Body of pancreas (tissue), 4 donors: Measurements from ENCODE around the gene KLK10. TPM values are rescaled to one million over a fixed set of nuclear protein-coding genes. Genes with fewer than 3 reads are reported as not detected.

ENCODE experiments used
- ATAC-seq: fragments of 150-250 bp; one replicate; pipeline ENCODE4 v1.9.1; 2016
- DNase-seq, 4 donors: peaks; one replicate each; pipeline ENCODE4 v3.0.0-alpha.2; 2019
- H3K27ac ChIP-seq, 4 donors: fragments of 200-600 bp; sonication (generic); 1 replicate in 3 of 4; 2 replicates in 1 of 4; pipeline versions ENCODE4 v1.5.1 to v1.6.1; 2016 to 2019; ENCODE audit warnings: mild to moderate bottlenecking in 1 of 4, mixed read lengths in 1 of 4, moderate library complexity in 1 of 4
- H3K27me3 ChIP-seq, 2 donors: fragments of 200-600 bp; sonication (generic); one replicate each; pipeline ENCODE4 v1.6.0; 2016; ENCODE audit warnings: mild to moderate bottlenecking in 1 of 2
- H3K36me3 ChIP-seq, 2 donors: fragments of 200-600 bp; sonication (generic); replicated peaks in 1 of 2; 2 replicates each; pipeline ENCODE4 v1.5.1; 2016; ENCODE audit warnings: low read depth in 2 of 2; ENCODE audit not compliant: insufficient read depth in 1 of 2
- H3K4me1 ChIP-seq: fragments of 200-600 bp; sonication (generic); one replicate; pipeline ENCODE4 v1.6.0; 2016
- H3K4me3 ChIP-seq, 2 donors: fragments of 200-600 bp; sonication (generic); 1 replicate in 1 of 2; 2 replicates in 1 of 2; pipeline ENCODE4 v1.5.1; 2016 to 2019
- H3K9me3 ChIP-seq, 3 donors: fragments of 200-600 bp; sonication (generic); 1 replicate in 2 of 3; 2 replicates in 1 of 3; pipeline ENCODE4 v1.5.1; 2016
- POLR2A ChIP-seq, 3 donors: fragments of 450-650 bp; IDR thresholded peaks; one replicate each; pipeline ENCODE4 v1.6.1; 2016; ENCODE audit warnings: antibody characterized with exemption in 3 of 3, mild to moderate bottlenecking in 2 of 3
- WGBS, 2 donors: methylation state at CpG; one replicate each; pipeline ENCODE4 v1.1.5; 2017; 5-methylcytosine and 5-hydroxymethylcytosine counted together
- intact Hi-C: fragments of 100-400 bp; cut with DNase I; formaldehyde crosslinking; loops from one replicate; pipeline ENCODE4 v1.15.1; 2023
- total RNA-seq, 2 donors: library from RNA; depleted of rRNA; stranded (reverse); fragments of >200 nt; gene quantifications; one replicate each; pipeline ENCODE4 v1.1.0, GENCODE V29; 2016
- TF ChIP-seq, protein P1 (sequence below), 7 experiments: fragments of 450-650 bp in 4 of 7; fragments of 200-600 bp in 3 of 7; sonication (generic) in 3 of 7; IDR thresholded peaks; one replicate each; pipeline ENCODE4 v1.5.1; 2016 to 2019; ENCODE audit warnings: antibody characterized with exemption in 7 of 7

The KLK10 gene
- total RNA-seq, 2 donors from 2014 or later = not detected

DNA sequence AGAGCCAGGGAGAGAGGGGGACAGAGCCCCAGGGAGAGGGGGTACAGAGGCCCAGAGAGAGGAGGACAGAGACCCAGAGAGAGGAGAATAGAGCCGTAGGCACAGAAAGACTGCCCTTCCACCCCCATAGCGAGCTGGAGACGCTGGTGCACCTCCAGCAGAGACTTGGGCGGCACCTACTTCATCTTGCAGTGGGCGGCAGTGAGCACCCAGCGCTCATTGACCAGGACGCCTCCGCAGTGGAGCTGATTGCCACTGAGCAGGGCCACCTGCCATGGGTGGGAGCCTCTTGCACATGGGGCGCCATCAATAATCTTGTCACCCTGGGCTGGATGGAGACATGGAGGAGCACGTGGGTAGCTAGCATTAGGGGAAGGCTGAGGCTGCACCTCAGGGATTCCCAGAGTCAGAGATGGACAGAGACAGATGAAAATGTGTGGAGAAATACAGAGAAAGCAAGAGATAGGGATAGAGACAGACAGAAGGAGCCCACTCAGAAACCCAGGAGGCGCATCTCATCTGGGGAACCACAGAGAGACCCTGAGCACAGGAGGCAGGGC, 37.8 kb downstream of the KLK10 start:
- Histone ChIP-seq H3K9me3 (no peaks in the 10 kb centered on the region), H3K4me3 (no peak overlapping the region), H3K4me1 (no peaks in the 10 kb centered on the region), H3K27me3 (no peaks in the 10 kb centered on the region), H3K27ac (no peak overlapping the region), H3K36me3 (no peaks in the 10 kb centered on the region)
- intact Hi-C loops = no loop called here
- no peak for TF ChIP-seq POLR2A (IDR thresholded peaks at IDR 0.05)
- TF ChIP-seq, protein P1, sequence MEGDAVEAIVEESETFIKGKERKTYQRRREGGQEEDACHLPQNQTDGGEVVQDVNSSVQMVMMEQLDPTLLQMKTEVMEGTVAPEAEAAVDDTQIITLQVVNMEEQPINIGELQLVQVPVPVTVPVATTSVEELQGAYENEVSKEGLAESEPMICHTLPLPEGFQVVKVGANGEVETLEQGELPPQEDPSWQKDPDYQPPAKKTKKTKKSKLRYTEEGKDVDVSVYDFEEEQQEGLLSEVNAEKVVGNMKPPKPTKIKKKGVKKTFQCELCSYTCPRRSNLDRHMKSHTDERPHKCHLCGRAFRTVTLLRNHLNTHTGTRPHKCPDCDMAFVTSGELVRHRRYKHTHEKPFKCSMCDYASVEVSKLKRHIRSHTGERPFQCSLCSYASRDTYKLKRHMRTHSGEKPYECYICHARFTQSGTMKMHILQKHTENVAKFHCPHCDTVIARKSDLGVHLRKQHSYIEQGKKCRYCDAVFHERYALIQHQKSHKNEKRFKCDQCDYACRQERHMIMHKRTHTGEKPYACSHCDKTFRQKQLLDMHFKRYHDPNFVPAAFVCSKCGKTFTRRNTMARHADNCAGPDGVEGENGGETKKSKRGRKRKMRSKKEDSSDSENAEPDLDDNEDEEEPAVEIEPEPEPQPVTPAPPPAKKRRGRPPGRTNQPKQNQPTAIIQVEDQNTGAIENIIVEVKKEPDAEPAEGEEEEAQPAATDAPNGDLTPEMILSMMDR (IDR thresholded peaks at IDR 0.05) = no peak
- DNase-seq = no peak
- no peak for ATAC-seq
- WGBS, 2 donors = 45 to 52% methylated on average over 11 of the region's 11 CpGs

DNA sequence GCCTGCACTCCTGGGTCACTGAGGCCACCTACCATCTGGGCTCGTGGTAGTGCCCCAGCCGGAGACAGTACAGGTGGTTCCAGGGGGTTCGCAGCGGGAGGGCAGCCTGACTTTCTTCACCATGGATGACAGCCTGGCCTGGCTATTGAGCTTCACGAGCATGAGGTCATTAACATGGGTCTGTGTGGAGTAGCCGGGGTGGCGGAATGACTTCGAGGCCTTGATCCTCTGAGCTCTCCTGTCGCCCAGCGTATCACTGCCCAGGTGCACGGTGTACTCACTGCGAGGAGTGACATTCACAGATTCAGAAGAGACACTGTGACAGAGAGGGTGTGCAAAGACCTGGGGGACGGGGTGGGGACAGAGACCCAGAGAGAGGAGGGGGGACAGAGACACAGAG, 39.3 kb downstream of the KLK10 start:
- no peak overlapping the region for H3K4me3 ChIP-seq
- no peaks in the 10 kb centered on the region for H3K36me3 ChIP-seq
- TF ChIP-seq POLR2A (IDR thresholded peaks at IDR 0.05) = no peak
- TF ChIP-seq, protein P1 (IDR thresholded peaks at IDR 0.05) = no peak
- no peaks in the 10 kb centered on the region for H3K27me3 ChIP-seq
- intact Hi-C loops = no loop called here
- H3K4me1 ChIP-seq = no peaks in the 10 kb centered on the region
- DNase-seq = no peak
- no peak overlapping the region for H3K27ac ChIP-seq
- WGBS, 2 donors = 43 to 46% methylated on average over 8 to 13 of the region's 13 CpGs
- no peak for ATAC-seq
- no peaks in the 10 kb centered on the region for H3K9me3 ChIP-seq

DNA sequence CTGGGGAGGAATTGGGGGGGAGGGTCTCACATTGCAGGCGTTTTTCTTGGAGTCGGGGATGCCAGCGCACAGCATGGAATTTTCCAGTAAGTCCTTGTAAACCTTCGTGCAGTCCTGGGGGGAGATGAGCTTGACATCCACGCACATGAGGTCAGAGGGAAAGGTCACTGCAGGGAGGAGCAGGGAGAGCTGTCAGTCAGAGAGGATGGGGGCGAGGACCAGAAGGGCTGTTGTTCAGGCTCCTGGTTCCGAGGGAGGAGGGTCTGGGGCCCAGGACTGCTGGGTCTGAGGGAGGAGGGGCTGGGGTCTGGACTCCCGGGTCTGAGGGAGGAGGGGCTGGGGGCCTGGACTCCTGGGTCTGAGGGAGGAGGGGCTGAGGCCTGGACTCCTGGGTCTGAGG, 39.8 kb downstream of the KLK10 start:
- intact Hi-C loops = no loop called here
- Histone ChIP-seq H3K4me3 (no peak overlapping the region), H3K4me1 (no peaks in the 10 kb centered on the region), H3K27me3 (no peaks in the 10 kb centered on the region), H3K27ac (no peak overlapping the region), H3K9me3 (no peaks in the 10 kb centered on the region), H3K36me3 (no peaks in the 10 kb centered on the region)
- ATAC-seq = no peak
- no peak for DNase-seq
- TF ChIP-seq, protein P1 (IDR thresholded peaks at IDR 0.05) = no peak
- TF ChIP-seq POLR2A (IDR thresholded peaks at IDR 0.05) = no peak
- WGBS, 2 donors = 32 to 39% methylated on average over 6 to 8 of the region's 8 CpGs

DNA sequence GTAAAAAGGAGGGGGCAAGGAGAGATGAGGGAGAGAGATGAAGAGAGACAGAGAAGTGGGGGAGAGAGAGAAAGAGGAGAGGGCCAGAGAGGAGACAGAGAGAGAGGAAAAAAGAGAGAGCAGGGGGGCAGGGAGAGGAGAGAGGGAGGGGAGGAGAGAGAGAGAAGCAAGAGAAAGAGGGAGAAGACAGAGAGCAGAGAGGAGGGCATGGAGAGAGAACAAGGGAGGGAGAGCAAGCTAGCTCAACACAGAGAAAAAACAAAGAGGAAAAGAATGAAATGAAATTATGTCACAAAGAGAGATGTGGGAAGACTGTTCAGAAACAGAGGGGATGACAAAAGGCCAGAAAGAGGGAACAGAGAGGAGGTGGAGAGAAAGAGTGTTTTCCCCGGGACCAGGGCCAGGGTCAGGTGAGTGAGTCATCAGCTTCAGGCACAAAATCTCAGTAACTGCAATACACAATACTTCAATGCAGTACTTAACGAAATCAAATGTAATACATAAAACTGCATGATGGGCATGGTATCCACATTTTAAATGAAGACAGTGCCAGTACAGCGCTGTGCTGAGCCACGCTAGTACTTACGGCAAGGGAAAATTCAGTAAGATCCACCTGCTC, 40.6 kb downstream of the KLK10 start:
- Histone ChIP-seq H3K9me3 (no peaks in the 10 kb centered on the region), H3K4me1 (no peaks in the 10 kb centered on the region), H3K27ac (no peak overlapping the region), H3K4me3 (no peak overlapping the region), H3K36me3 (no peaks in the 10 kb centered on the region), H3K27me3 (no peaks in the 10 kb centered on the region)
- DNase-seq (no peak), ATAC-seq (no peak)
- WGBS, 2 donors = 58 to 66% methylated on average over 5 of the region's 5 CpGs
- TF ChIP-seq, protein P1 (IDR thresholded peaks at IDR 0.05) = no peak
- no peak for TF ChIP-seq POLR2A (IDR thresholded peaks at IDR 0.05)
- intact Hi-C loops = no loop called here

DNA sequence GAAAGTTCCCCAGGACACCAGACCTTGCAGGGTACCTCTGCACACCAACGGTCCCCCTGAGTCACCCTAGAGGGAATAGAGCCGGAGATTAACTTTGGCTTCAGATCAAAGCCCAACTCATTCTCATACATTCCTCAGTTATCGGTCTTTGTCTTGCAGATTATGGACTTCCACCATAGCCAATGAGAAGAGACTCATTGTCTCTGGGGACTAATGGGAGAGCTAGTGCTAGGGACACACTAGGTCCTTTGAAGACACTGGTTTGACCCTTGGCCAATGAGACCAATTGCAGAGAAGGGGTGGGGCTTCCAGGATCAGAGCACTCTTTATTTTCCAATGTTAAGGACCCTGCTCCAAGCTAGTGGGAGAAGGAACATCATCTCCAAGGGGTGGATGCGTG, 41.9 kb downstream of the KLK10 start:
- no peak overlapping the region for H3K27ac ChIP-seq
- H3K9me3 ChIP-seq = no peaks in the 10 kb centered on the region
- H3K4me1 ChIP-seq = no peaks in the 10 kb centered on the region
- ATAC-seq = no peak
- H3K27me3 ChIP-seq = no peaks in the 10 kb centered on the region
- 52 to 55% methylated on average over 4 of the region's 4 CpGs for WGBS, 2 donors
- H3K4me3 ChIP-seq = no peak overlapping the region
- H3K36me3 ChIP-seq = no peaks in the 10 kb centered on the region
- TF ChIP-seq, protein P1 (IDR thresholded peaks at IDR 0.05) = no peak
- TF ChIP-seq POLR2A (IDR thresholded peaks at IDR 0.05) = no peak
- intact Hi-C loops = no loop called here
- no peak for DNase-seq
